HUDEP-2 (cell line): Measurements from ENCODE around the gene PWWP2B.

Experiments used
- DNase-seq, 76 experiments: peaks; one replicate each; lab custom pipeline; 2025; ENCODE audit not compliant: unreplicated experiment in 76 of 76; lab: John Stamatoyannopoulos, UW

PWWP2B gene

DNA sequence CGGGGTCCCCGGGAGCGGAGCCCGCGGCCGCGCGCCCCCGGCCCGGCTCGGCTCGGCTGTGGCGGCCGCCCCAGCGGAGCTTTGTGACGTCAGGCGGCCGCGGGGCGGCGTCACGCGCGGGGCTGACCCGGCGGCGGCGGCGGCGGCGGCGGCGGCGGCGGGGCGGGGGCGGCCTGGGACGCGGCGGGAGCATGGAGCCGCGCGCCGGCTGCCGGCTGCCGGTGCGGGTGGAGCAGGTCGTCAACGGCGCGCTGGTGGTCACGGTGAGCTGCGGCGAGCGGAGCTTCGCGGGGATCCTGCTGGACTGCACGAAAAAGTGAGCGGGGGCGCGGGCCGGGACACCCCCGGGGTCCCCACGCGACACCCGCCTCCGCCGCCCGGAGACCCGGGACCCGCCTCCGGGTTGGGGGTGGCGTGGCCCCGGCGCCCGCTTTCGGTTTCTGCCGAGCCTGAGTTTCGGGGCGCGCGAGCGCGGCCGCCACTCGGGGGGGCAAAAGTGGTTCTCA, at the start of gene PWWP2B:
PWWP2B (plus strand) TSS at position 165 of the 506 bp plus-strand sequence; CDS start at position 192, 27 bp downstream.
- DNase-seq: no peak

DNA sequence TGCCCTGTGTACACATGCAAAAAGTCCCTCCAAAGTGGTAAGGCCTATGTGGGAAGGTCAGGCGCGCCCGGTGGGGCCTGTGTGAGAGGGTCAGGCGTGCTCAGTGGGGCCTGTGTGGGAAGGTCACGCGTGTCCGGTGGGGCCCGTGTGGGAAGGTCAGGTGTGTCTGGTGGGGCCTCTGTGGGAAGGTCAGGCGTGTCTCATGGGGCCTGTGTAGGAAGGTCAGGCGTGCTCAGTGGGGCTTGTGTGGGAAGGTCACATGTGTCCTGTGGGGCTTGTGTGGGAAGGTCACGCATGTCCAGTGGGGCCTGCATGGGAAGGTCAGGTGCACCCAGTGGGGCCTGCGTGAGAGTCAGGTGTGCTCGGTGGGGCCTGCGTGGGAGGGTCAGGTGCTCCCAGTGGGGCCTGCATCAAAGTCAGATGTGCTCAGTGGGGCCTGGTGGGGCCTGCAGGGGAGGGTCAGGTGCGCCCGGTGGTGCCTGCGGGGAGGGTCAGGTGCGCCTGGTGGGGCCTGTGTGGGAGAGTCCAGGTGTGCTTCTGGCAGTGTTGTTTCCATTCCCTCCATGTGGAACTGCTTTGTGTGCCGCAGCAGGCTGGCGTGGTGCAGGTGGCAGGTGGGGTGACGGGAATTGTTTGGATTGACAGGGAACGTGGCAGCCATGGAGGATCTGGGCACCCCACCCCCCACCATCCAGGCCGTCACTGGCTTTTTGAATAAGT, 49.6 kb upstream of the PWWP2B start:
- DNase-seq: no peak

DNA sequence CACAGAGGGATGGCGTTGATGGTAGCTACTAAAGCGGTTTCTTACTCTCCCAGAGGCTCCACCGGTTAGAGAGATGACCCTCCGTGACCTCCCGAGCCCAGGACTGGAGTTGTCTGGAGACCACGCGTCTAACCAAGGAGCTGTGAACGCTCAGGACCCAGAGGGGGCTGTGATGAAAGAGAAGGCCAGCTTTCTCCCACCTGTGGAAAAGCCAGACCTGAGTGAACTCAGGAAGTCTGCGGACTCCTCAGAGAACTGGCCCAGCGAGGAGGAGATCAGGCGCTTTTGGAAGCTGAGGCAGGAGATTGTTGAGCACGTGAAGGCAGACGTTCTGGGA, 49.1 kb upstream of the PWWP2B start:
- no peak for DNase-seq

DNA sequence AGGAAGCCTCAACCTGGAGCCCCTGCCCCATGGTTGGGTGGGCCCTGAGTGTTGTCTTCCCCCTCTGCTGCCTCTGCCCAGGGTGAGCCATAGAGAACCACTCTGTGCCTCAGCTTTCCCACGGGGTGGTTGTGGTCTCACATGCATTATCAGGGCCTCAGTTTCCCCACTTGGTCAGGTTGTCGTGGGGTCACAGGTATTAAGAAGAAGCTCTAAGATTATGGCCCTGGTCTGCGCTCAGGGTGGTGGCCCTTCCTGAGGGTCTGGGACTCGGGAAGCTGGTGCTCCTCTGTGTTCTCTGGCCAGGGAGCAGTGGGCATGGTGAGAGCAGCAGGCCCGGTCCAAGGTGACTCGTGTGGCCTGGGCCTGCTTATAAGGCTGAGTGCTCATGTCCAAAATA, 47.2 kb upstream of the PWWP2B start:
- no peak for DNase-seq

DNA sequence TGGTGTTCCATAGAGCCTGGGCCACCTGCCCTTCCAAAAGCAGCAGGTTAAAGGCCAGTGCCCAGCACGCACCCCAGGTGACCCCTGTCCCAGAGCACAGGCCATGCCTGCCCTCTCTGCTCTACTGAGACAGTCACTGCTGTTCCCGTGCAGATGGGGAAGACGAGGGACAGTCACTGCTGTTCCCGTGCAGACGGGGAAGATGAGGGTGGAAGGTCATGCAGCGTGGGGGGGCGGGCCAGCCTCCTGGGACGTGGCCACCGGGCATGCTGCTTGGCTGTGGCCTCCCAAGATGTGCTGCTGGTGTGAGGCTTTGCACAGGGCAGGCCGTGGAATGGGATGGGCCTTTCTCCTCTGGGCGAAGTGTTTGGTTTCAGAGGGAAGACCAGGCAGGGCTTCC, 46.6 kb upstream of the PWWP2B start:
- DNase-seq: no peak

DNA sequence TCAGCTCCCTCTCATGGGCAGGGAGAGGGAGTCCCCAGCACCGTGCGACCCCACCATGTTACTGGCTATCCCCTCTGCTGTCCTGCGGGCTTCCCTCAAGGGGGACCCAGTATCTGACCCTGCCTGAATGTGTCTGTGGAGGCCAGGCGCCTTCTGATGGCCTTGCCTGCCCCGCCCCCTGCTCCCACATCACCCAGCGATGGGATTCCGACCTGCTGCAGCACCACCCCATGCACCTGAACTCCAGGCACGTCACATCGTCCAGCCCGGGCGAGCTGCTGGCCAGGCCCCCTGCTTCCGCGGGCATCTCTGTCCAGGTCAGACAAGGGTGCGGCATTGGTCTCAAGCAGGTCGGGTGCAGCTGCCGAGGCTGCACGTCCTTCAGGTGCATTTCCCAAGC, 46.1 kb upstream of the PWWP2B start:
- DNase-seq: no peak

DNA sequence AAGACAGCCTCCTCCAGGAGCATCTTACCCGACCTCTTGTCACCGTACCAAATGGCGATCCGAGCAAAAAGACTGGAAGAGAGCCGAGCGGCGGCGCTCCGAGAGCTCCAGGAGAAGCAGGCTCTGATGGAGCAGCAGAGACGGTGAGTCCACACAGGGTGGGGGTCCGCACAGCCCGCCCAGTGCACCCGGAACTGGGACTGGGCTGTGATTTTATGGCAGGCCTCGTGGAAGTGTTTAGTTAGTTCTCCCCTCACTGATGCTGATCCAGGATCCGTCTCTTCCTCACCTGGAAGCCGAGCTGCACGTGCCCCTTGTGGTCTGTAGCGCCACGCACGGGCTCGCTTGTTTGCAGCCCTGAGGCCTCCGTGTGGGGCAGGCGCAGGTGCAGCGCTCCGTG, 45.4 kb upstream of the PWWP2B start:
- DNase-seq: no peak

DNA sequence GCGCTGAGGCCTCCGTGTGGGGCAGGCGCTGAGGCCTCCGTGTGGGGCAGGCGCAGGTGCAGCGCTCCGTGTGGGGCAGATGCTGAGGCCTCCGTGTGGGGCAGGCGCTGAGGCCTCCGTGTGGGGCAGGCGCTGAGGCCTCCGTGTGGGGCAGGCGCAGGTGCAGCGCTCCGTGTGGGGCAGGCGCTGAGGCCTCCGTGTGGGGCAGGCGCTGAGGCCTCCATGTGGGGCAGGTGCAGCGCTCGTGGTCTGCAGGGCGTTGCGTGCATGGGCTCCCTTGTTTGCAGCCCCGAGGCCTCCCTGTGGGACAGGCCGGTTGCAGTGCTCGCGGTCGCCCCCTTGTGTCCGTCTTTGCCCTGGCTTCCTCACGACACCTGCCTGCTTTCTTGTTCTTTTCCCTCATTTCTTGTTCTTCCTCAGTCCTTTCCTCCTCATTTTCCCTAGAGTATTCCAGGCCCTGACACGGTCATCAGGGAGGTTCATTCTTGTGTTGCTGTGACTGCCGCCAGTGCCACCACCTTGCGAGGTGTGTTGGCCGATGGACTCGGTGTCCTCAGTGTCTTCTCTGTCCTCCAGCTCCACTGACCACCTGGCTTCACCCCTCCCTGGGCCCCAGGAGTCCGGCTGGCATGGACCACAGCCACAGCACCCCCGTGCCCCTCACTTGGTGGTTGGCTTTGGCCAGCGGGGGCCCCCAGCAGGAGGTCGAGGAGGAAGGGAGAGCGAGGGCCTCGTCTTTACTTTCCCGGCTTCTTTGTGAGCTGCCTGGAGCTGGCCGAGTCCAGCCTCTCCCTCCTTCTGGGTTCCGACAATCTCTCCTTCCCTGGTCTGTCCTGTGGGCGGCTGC, 44.3 kb upstream of the PWWP2B start:
- peak in 57 of 76 experiments; percentile 1 to 82 (median 48) for DNase-seq

DNA sequence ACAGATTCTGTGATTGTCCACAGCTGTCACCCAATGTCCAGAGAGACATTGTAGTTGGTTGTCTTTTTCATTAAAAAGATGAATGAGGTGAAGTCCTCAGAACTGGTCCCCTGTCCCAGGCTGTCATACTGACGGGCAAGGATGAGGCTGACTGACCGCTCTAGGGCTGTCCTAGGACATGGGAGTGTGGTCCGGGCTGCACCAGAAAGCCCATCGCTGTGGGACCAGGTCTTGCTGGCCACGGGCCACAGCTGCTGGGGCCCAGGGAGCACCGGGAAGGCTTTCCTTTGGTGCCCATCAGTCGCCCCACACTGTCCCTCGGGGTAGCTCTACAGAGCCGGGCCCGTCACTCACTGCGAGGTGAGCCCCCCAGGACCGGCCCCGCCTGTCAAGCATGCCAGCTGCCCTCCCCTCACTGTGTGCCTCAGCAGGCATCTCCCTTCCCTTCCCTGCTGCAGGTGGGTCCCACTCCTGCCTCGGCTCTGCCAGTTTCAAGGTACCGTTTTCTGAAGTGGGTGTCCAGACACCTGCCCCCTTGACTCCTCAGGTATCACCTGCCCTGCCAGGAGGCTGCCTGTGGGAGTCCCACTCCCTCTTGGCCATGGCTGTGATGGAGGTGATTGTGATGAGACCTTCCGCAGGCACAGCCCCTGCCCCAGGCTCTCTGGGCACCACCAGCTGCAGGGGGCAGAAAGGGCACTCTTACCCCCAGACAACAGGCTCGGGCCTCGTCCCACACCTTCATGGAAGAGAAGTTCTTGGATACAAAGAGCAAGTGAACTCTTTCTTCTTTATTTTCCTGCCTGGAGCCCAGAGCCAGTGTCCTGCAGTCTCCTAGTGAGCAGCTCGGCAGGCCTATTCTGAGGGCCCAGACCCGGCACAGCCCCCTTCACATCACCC, 43.3 kb upstream of the PWWP2B start:
- no peak for DNase-seq

DNA sequence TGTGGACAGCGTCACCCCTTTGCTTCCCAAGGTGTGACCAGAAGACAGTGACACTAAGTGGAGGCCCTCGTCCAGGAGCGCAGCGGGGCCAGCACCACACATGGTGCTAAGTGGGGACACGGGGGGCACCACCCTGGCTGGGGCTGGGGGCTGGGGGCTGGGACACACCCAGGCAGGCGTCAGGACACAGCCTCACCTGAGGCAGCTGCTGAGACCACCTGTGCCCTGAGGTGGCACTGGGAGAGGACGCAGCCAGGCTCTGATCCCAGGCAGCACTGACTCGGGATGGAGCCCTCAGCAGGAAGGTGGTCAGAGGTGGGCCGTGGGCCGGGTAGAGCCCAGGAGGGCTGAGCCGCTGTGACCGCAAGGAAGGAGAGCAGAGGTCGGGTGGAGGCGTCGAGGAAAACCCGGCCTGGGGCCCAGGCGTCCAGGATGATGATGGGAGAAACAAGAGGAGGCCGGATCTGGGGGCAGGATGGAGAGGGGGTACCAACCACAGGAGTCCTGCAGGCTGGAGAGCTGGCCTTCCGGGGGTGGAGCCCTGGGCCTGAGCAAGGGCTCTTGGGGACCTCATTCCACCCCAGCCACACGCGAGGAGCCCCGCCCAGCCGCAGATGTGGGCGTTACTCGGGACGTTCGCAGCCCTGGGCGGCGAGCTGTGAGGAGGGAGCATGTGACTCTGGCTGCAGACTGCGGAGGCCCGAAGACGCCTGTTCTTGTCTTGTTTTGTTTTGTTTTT, 42.5 kb upstream of the PWWP2B start:
- DNase-seq: peak in 39 of 76 experiments; percentile 2 to 71 (median 40)

DNA sequence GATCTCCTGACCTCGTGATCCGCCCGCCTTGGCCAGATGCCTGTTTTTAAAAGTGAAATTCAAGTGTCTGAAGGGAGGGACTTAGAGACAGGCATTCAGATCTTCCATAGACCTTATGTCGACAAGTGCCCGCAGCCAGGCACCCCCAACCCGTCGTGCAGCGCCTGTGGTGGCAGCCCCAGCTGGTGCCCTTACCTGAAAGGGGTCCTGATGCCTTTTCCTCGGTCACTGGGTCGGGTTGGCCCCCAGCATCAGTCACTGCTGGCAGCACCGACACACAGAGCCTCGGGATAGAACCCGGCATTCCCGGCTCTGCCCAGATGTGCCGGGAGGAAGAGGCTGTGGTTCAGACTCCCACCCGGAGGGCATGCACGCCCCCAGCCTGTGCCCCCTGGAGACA, 41.7 kb upstream of the PWWP2B start:
- DNase-seq: no peak

DNA sequence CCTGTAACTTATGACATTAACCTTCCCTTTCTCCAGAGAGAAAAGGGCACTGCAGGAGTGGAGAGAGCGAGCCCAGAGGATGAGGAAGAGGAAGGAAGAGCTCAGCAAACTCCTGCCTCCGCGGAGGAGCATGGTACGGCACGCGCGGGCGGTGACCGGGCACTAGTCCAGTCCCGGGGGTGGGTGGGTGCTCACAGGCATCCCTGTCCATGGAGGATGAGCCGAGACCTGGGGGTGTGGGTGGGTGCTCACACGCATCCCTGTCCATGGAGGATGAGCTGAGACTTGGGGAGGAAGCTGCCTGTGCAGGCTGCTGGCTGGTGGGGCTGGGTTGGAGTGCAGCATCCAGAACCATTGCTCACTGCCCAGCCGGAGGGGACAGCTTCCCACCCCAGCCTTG, 41.2 kb upstream of the PWWP2B start:
- no peak for DNase-seq

DNA sequence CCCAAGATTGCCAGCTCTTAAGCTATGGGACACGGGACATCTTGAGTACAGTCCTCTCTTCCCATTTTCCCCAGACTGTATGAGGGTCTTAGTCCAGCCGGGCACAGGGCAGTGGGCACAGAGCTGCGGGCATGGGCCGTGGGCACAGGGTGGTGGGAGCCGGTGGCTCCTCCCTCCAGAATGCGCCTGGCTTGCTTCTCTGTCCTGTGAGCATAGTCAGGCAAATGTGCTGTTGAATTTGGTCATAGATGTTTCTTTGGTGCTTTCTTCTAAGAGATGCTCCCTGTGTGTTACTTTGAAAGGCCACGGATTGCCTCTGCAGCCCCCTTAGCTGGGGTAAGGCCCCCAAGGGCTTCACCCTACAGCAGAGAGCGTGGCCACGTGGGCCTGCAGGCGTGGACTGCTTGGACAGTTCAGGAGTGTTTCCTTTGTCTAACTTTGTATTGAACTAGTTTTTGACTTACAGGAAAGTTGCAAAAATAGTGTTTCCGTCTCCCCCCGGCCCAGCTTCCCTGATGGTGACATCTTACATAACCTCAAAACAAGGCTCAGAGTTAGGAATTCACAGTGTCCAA, 40.3 kb upstream of the PWWP2B start:
- DNase-seq: no peak

DNA sequence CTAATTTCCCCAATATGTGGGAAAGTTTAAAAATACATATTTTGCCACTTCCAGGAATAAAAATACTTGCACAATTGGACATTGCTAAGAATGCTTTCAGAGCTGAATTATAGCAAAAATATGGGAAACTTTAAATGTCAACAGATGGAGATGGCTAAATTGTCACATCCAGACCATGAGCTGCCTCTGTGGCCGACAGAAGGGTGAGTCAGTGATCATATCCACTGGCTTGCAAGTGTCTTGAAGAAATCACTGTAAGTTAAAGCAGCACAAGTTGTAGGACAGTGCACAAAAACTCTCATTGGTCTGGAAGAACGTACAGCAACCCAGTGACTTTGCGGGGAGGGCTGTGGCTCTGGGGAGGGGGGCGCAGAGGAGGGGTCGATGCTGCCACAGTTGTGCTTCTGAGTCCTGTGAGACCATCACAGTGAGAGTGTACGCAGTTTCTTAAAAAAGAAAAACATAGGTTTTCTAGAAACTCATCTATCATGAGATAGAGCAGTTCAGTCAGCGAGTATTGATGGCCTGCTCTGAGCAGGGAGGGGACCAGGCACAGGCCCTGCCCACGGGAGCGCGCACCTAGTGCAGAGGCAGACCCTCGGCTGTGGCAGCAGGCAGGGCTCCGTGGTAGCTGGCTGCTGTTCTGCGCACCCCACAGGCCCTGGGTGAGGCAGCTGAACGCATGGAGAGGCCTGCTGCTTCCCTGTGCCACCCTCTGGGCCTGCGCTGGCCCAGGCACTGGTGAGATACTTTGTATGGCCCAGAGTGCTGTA, 39.5 kb upstream of the PWWP2B start:
- DNase-seq: no peak

DNA sequence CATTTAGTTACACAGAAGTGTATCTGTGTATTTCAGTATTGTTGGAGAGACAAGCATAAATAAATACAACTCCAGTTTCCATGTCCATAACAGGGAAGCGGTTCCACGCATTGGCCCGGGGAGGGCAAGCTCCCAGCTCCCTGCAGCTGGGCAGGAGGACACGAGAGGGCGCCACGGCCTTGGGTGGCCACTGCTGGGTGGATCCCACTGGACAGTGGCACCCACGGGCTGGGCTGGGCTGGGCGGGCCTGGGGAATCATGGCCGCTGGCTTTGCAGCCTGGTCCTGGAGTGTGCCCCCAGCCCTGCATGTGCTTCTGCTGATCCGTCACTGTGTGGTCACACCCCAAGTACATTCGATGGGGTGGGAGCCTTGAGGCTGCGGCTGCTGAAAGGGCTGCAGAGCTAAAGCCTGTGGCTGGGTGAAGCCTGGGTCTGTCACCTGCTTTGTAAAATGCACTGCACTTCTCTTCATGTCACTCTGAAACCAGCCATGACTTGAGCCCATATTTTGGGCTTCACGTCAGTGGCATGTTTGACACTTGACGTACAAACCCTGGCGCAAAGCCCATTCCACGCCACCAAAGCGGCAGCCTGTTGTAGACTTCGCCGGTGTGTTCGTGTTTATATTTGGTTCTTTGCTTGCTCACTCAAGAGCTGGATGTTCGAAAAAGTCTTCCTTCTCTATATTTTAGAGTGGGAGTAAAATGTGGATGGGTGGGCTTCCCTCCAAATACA, 37.5 kb upstream of the PWWP2B start:
- no peak for DNase-seq

DNA sequence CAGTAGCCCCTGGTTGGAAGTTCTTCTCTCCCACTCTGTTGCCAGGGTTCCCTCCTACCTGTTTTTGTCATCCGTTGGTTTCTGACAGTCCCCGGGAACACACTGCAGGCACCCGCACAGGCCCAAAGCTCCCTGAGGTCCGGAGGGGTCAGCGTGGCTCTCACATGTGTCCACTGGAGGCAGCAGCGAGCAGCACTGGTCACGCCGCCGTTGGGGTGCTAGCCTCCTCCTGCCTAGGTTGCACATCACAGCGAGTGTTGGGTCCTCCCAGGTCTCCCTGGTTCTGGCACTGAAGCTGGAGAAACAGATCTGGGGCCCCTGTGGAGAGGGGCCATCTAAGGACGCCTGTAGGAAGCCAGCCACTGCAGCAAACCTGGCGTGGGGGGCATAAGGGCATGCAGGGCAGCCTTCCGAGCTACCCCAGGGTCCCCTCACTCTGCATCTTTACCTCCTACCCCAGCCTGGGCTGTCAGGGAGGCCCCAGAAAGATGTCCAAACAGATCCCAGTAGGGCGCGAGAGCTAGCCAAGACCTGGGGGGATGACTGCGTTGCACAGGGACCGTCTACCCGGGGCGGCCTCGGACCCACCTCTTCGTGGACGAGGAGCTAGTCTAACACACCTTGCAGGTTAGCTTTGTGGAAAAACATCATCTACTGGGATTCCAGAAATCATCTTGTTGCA, 36.1 kb upstream of the PWWP2B start:
- peak in 15 of 76 experiments; percentile 4 to 37 (median 15) for DNase-seq

DNA sequence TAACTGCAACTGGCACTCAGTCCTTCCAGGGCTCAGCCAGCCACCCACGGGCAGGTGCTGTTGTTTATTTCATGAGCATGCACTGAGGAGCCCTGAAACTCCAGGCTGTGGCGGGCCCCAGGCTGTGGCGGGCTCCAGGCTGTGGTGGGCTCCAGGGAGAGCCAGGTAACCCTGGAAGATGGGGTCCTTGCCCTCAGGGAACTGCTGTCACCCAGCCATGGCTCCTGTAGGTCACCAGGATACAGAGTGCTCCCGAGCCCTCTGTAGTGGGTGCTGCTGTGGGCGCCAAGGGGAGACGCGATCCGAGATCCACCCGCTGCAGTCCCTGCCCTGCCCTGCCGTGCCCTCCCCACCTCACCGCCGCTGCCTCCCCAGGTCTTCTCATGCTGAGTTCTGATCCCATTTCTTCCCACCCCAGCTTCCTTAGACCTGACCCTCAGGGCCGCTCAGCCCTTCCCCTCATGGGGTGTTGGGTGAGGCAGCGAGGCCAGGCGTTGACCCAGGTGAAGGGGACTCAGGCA, 35.4 kb upstream of the PWWP2B start:
- no peak for DNase-seq

DNA sequence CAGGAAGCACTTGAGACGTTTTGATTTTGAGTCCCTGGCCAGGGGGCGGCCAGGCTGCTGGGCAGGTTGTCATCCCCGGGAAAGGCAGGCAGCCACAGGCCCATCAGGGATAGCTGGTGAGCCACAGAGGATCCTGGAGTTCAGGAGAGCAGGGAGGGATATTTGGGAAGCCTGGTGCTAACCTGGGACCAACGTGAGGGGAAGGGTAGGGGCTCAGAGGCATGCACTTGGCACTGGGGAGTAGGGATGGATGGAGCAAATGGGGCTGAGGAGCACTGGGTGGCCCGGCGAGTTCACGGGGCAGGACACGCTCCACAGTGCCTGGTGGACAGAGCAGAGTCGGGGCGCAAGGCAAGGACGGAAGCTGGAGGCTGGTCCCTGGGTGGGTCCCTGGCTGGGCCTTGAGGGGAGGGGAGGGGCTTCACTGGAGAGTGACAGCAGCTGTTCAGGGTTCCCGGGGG, 34.8 kb upstream of the PWWP2B start:
- no peak for DNase-seq
